ENCODE results near the gene LRP11. TPM values are rescaled to one million over a fixed set of nuclear protein-coding genes. Genes with fewer than 3 reads are reported as not detected.

The LRP11 gene
- polyA plus RNA-seq, 2 of the 4 experiments (the other 2 are of a cell fraction): 48.9 to 57.7 TPM

DNA sequence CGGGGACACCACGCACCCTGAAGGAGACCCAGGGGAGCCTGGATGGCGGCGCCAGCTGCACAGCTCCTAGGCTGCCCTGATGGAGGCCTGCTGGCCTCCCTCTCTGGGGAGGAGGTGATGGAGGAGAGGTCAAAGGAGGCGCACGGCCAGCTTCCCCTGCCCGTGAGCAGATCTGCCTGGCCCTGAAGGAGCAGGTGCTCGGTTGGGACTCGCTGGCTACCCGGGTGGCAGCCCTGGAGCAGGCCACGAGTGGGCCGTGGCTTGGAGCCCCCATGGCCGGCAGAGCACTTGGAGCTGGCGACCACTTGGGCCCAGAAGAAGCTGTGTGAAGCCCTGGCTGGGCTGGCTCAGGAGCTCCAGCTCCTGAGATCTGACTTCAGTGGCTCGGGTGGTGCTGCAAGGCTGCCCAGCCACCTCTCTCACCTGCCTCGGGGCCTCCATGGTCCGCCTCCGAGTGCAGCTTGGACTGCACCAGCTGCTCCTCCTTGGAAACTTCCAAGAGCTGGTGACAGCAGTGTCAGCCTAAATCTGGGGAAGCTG, 41.3 kb upstream of the LRP11 start (continued):
- TF ChIP-seq, protein P1, sequence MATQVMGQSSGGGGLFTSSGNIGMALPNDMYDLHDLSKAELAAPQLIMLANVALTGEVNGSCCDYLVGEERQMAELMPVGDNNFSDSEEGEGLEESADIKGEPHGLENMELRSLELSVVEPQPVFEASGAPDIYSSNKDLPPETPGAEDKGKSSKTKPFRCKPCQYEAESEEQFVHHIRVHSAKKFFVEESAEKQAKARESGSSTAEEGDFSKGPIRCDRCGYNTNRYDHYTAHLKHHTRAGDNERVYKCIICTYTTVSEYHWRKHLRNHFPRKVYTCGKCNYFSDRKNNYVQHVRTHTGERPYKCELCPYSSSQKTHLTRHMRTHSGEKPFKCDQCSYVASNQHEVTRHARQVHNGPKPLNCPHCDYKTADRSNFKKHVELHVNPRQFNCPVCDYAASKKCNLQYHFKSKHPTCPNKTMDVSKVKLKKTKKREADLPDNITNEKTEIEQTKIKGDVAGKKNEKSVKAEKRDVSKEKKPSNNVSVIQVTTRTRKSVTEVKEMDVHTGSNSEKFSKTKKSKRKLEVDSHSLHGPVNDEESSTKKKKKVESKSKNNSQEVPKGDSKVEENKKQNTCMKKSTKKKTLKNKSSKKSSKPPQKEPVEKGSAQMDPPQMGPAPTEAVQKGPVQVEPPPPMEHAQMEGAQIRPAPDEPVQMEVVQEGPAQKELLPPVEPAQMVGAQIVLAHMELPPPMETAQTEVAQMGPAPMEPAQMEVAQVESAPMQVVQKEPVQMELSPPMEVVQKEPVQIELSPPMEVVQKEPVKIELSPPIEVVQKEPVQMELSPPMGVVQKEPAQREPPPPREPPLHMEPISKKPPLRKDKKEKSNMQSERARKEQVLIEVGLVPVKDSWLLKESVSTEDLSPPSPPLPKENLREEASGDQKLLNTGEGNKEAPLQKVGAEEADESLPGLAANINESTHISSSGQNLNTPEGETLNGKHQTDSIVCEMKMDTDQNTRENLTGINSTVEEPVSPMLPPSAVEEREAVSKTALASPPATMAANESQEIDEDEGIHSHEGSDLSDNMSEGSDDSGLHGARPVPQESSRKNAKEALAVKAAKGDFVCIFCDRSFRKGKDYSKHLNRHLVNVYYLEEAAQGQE (IDR thresholded peaks at IDR 0.05): no peak

DNA sequence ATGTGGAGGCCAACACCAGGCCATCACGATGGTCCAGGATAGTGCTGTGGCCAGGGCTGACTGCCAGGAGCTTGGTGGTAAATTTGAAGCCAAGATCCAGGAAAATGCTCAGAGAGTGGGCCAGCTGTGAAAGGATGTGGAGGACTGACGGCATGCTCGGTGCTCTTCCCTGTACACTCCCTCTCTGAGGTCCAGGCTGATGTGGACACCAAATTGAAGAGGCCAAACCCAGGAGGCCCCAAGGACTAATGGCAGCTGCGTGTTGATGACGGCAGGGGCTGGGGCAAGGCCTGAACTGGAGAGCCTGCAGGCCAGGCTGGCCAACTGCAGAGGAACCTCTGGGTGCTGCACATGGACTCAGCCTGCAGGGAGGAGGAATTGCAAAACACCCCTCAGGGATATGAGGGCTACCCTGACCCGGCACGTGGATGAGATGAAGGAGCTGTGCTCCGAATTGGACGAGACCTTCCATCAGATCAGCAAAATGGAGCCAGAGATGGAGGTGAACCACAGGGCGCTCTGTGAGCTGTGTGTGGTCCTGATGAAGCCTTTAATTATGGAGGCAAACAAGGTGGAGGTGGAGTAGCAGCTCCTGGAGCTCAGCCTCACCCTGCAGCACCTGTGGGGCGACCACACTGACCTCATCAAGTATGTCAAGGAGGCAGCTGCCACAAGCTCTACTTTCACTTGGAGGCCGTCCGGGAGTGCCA, 40.7 kb upstream of the LRP11 start:
- WGBS (ENCODE audit: missing lambda C conversion rate): 84% methylated on average over 10 of the region's 13 CpGs

DNA sequence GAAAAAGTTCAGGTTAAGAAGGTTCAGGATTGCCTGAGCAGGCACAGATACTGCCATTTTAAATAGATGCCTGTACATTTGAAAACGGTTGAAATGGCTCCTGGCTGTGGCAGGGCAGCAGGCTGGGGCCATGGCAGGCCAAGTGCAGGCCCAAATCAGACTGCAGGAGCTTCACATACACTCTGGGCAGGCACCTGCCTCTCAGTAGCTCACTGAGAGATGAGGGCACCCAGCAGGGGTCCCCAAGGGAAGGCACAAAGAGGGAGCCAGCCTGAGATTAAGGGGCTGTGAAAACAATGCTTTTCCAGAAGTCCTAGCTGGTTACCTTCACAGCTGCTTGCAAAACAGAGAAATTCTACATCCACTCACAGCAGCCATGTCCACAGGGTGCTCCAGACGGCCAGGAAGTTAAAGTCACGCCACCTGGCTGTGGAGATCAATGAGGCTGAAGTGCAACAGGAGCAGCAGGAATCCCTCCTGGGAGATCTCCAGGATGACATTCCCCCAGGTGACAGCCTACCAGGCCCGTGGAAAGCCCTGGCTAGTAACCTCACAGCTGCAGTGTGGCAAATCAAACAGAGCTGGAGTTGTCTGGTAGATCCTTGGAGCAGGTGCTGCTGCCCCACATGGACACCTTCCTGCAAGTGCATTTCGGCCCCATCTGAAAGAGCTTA, 39.9 kb upstream of the LRP11 start:
- H3K4me2 ChIP-seq: no peak overlapping the region
- H3K27ac ChIP-seq: no peak overlapping the region; a peak in 1 of 6 replicates
- TF ChIP-seq ZFP36 (IDR thresholded peaks at IDR 0.05; ENCODE audit: borderline replicate concordance, partially characterized antibody) (no peak), ESRRA (IDR thresholded peaks at IDR 0.05; ENCODE audit: borderline replicate concordance, low read length) (no peak)
- TF ChIP-seq, protein P2, sequence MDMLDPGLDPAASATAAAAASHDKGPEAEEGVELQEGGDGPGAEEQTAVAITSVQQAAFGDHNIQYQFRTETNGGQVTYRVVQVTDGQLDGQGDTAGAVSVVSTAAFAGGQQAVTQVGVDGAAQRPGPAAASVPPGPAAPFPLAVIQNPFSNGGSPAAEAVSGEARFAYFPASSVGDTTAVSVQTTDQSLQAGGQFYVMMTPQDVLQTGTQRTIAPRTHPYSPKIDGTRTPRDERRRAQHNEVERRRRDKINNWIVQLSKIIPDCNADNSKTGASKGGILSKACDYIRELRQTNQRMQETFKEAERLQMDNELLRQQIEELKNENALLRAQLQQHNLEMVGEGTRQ (IDR thresholded peaks at IDR 0.05): no peak
- DNase-seq (ENCODE audit: low read depth in 1 of 2, low spot score in 1 of 2) (no peak), FAIRE-seq (no peak), ATAC-seq (no peak)
- 54% methylated on average over 5 of the region's 5 CpGs for WGBS (ENCODE audit: missing lambda C conversion rate)
- no peaks in the 10 kb centered on the region for H3K4me1 ChIP-seq
- H3K9me3 ChIP-seq: peaks cover 7% of the 10 kb centered on the region; the same call in 1 of the 3 replicates
- ChIA-PET CTCF (interaction anchor here (1.3 to 3.6 kb wide), 5 partner anchors 10 to 69 kb away, joined by 3 to 13 read pairs (median 9); partner anchors contain the start of gene LRP11), POLR2A (no interaction called here)
- H3K4me3 ChIP-seq: no peak overlapping the region

More for the DNA sequence above, 40.7 kb upstream of the LRP11 start:
- Histone ChIP-seq H3K9me3 (peaks cover 7% of the 10 kb centered on the region; the same call in 1 of the 3 replicates), H3K4me3 (no peak overlapping the region), H3K4me2 (no peak overlapping the region), H3K4me1 (no peaks in the 10 kb centered on the region), H3K27ac (no peak overlapping the region)
- POLR2A ChIA-PET: no interaction called here
- no peak for FAIRE-seq
- DNase-seq (ENCODE audit: low read depth in 1 of 2, low spot score in 1 of 2): no peak
- TF ChIP-seq FOXS1 (CRISPR knock-in tag; IDR thresholded peaks at IDR 0.05): no peak
- TF ChIP-seq RARB (CRISPR knock-in tag; IDR thresholded peaks at IDR 0.05): no peak
- no peak for TF ChIP-seq CEBPB (IDR thresholded peaks at IDR 0.05)
- no peak for TF ChIP-seq JUNB (IDR thresholded peaks at IDR 0.05)
- TF ChIP-seq TFCP2L1 (CRISPR knock-in tag; IDR thresholded peaks at IDR 0.05): no peak
- no peak for TF ChIP-seq HDAC2 (IDR thresholded peaks at IDR 0.05)
- no peak for TF ChIP-seq HES2 (IDR thresholded peaks at IDR 0.05)
- TF ChIP-seq CBX8 (IDR thresholded peaks at IDR 0.05): no peak
- TF ChIP-seq SMC3 (IDR thresholded peaks at IDR 0.05): no peak
- no peak for TF ChIP-seq RFX5 (IDR thresholded peaks at IDR 0.05)
- no peak for TF ChIP-seq CHD2 (IDR thresholded peaks at IDR 0.05; ENCODE audit: low read length, partially characterized antibody)
- TF ChIP-seq, protein P3, sequence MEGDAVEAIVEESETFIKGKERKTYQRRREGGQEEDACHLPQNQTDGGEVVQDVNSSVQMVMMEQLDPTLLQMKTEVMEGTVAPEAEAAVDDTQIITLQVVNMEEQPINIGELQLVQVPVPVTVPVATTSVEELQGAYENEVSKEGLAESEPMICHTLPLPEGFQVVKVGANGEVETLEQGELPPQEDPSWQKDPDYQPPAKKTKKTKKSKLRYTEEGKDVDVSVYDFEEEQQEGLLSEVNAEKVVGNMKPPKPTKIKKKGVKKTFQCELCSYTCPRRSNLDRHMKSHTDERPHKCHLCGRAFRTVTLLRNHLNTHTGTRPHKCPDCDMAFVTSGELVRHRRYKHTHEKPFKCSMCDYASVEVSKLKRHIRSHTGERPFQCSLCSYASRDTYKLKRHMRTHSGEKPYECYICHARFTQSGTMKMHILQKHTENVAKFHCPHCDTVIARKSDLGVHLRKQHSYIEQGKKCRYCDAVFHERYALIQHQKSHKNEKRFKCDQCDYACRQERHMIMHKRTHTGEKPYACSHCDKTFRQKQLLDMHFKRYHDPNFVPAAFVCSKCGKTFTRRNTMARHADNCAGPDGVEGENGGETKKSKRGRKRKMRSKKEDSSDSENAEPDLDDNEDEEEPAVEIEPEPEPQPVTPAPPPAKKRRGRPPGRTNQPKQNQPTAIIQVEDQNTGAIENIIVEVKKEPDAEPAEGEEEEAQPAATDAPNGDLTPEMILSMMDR (IDR thresholded peaks at IDR 0.05): no peak
- CTCF ChIA-PET: interaction anchor here (1.1 to 3.6 kb wide), 7 partner anchors 8 to 112 kb away, joined by 3 to 13 read pairs (median 4); partner anchors contain the start of gene LRP11
- no peak for ATAC-seq

All from A549 (cell line).